ENCODE data around the gene SVOPL. TPM values are rescaled to one million over a fixed set of nuclear protein-coding genes. Genes with fewer than 3 reads are reported as not detected.

The SVOPL gene
- total and polyA plus RNA-seq, 2 donors (not counting 1 experiment from before 2014, with no cell fraction given): not detected

- H4K20me1 ChIP-seq (ENCODE audit: control insufficient read depth, extremely low read depth, insufficient read depth, low read length): no peaks in the 10 kb centered on the region
- H3K9ac ChIP-seq (ENCODE audit: insufficient read depth, low read length): no peak overlapping the region
- no peak overlapping the region for H3K4me3 ChIP-seq (replicated peaks in 1 of 4; ENCODE audit: control extremely low read depth in 1 of 4, insufficient read depth in 1 of 4, low read depth in 3 of 4, low read length in 4 of 4)
- no peak overlapping the region for H3K27ac ChIP-seq (ENCODE audit: insufficient read depth, low read length)
- H3K4me1 ChIP-seq (ENCODE audit: control insufficient read depth, extremely low read depth, insufficient read depth, low read length): no peaks in the 10 kb centered on the region
- no peaks in the 10 kb centered on the region for H3K27me3 ChIP-seq (ENCODE audit: control insufficient read depth, insufficient read depth, low read length)
- H3K4me2 ChIP-seq (ENCODE audit: extremely low read depth, insufficient read depth, low read length): no peak overlapping the region
- no peak overlapping the region for H2AFZ ChIP-seq (ENCODE audit: low read length)
- no peaks in the 10 kb centered on the region for H3K36me3 ChIP-seq (ENCODE audit: control insufficient read depth, insufficient read depth, low read length)
- TF ChIP-seq CTCF (conservative IDR thresholded peaks at IDR 0.05 in 1 of 2, IDR thresholded peaks at IDR 0.05 in 1 of 2; ENCODE audit: low read depth in 1 of 2, low read length in 2 of 2) (no peak), EZH2 (IDR thresholded peaks at IDR 0.05; ENCODE audit: low read length, missing control alignments) (no peak)
- H3K79me2 ChIP-seq (ENCODE audit: control insufficient read depth, insufficient read depth, low read length): no peaks in the 10 kb centered on the region
- peak in 1 of 2 donors; percentile 7 for DNase-seq (ENCODE audit: low read depth in 2 of 2)
- H3K9me3 ChIP-seq (ENCODE audit: control insufficient read depth, insufficient read depth, low read depth, low read length): no peaks in the 10 kb centered on the region
These were observed 155.0 kb downstream of the SVOPL start for GRCh38 chr7:138546064-138546619.

- H4K20me1 ChIP-seq (ENCODE audit: control insufficient read depth, extremely low read depth, insufficient read depth, low read length): no peaks in the 10 kb centered on the region
- H3K36me3 ChIP-seq (ENCODE audit: control insufficient read depth, insufficient read depth, low read length): no peaks in the 10 kb centered on the region
- no peaks in the 10 kb centered on the region for H3K4me1 ChIP-seq (ENCODE audit: control insufficient read depth, extremely low read depth, insufficient read depth, low read length)
- H3K9ac ChIP-seq (ENCODE audit: insufficient read depth, low read length): no peak overlapping the region
- H2AFZ ChIP-seq (ENCODE audit: low read length): no peak overlapping the region
- H3K9me3 ChIP-seq (ENCODE audit: control insufficient read depth, insufficient read depth, low read depth, low read length): no peaks in the 10 kb centered on the region
- no peak overlapping the region for H3K27ac ChIP-seq (ENCODE audit: insufficient read depth, low read length)
- no peak for DNase-seq (ENCODE audit: low read depth in 2 of 2)
- H3K4me2 ChIP-seq (ENCODE audit: extremely low read depth, insufficient read depth, low read length): no peak overlapping the region
- no peaks in the 10 kb centered on the region for H3K27me3 ChIP-seq (ENCODE audit: control insufficient read depth, insufficient read depth, low read length)
- TF ChIP-seq CTCF (conservative IDR thresholded peaks at IDR 0.05 in 1 of 2, IDR thresholded peaks at IDR 0.05 in 1 of 2; ENCODE audit: low read depth in 1 of 2, low read length in 2 of 2) (no peak), EZH2 (IDR thresholded peaks at IDR 0.05; ENCODE audit: low read length, missing control alignments) (no peak)
- H3K4me3 ChIP-seq (replicated peaks in 1 of 4; ENCODE audit: control extremely low read depth in 1 of 4, insufficient read depth in 1 of 4, low read depth in 3 of 4, low read length in 4 of 4): no peak overlapping the region
- no peaks in the 10 kb centered on the region for H3K79me2 ChIP-seq (ENCODE audit: control insufficient read depth, insufficient read depth, low read length)
These were observed 156.0 kb downstream of the SVOPL start for GRCh38 chr7:138545123-138545522.

Other genes with a start within 250 kb of the SVOPL start
- gene TRIM24, start 241.1 kb downstream of the SVOPL start, total RNA-seq: 3.9 and 5.9 TPM in 2 replicates
- gene TRIM24, start 241.1 kb downstream of the SVOPL start, polyA plus RNA-seq: 7.9 and 10.5 TPM in 2 replicates
- gene TMEM213, start 96.6 kb upstream of the SVOPL start, total RNA-seq: not detected in 2 replicates
- not detected in 2 replicates for gene TMEM213, start 96.6 kb upstream of the SVOPL start, polyA plus RNA-seq
- not detected in 2 replicates for gene ATP6V0A4, start 96.8 kb upstream of the SVOPL start, total RNA-seq
- not detected in 2 replicates for gene ATP6V0A4, start 96.8 kb upstream of the SVOPL start, polyA plus RNA-seq

All from fibroblast of lung (primary cell).